AG04450 (cell line): ENCODE measurements around the gene PC. TPM values are rescaled to one million over a fixed set of nuclear protein-coding genes. Genes with fewer than 3 reads are reported as not detected.
"Not testable (repeated sequence)": the region's sequence is repeated elsewhere in the genome, so short reads cannot be mapped to it uniquely, and the experiment has no call there.

ENCODE experiments used
- CTCF ChIA-PET: fragments of 300-600, 350-600 bp; formaldehyde crosslinking; extraction: SDS; loops from one replicate; lab custom pipeline; 2022; ENCODE audit warnings: antibody characterized with exemption, inconsistent platforms; lab: Charles Lee
- POLR2A ChIA-PET: fragments of 350-600 bp; formaldehyde crosslinking; extraction: SDS; loops from one replicate; lab custom pipeline; 2021; ENCODE audit warnings: antibody characterized with exemption, inconsistent platforms; lab: Yijun Ruan, JAX
- DNase-seq: peaks from one replicate; pipeline ENCODE4 v3.0.0-alpha.2; 2011; ENCODE audit warnings: low read depth, low spot score
- H3K27ac ChIP-seq: one replicate; pipeline ENCODE4 v1.5.1; 2012; ENCODE audit warnings: low read depth, low read length, control low read depth
- H3K27me3 ChIP-seq: one replicate; pipeline ENCODE4 v1.6.0; 2012; ENCODE audit warnings: low read length; ENCODE audit not compliant: control insufficient read depth, insufficient read depth
- H3K4me3 ChIP-seq: 2 replicates; pipeline ENCODE4 v1.5.1; 2011; ENCODE audit warnings: mild to moderate bottlenecking, low read depth, low read length, control low read depth
- H3K9me3 ChIP-seq: 2 replicates; pipeline ENCODE4 v1.5.1; 2012; ENCODE audit warnings: low read length; ENCODE audit not compliant: control insufficient read depth, insufficient read depth
- polyA plus RNA-seq: library from polyadenylated mRNA; depleted of rRNA; stranded (reverse); fragments of >200 nt; gene quantifications from 2 replicates; pipeline ENCODE4 v1.2.3, GENCODE V29; 2011; rRNA removed
- small RNA-seq: library from RNA; depleted of rRNA; stranded (forward); fragments of <200 nt; gene quantifications from one replicate; pipeline ENCODE3, GENCODE V24; 2012; ENCODE audit warnings: low read depth; ENCODE audit not compliant: insufficient read length
- TF ChIP-seq, protein P1 (sequence below): IDR thresholded peaks from 2 replicates; pipeline ENCODE4 v1.5.1; 2011; ENCODE audit warnings: low read depth, low read length, control low read depth, inconsistent platforms

The PC gene
- polyA plus RNA-seq, 1 experiment: 12.1 TPM

DNA sequence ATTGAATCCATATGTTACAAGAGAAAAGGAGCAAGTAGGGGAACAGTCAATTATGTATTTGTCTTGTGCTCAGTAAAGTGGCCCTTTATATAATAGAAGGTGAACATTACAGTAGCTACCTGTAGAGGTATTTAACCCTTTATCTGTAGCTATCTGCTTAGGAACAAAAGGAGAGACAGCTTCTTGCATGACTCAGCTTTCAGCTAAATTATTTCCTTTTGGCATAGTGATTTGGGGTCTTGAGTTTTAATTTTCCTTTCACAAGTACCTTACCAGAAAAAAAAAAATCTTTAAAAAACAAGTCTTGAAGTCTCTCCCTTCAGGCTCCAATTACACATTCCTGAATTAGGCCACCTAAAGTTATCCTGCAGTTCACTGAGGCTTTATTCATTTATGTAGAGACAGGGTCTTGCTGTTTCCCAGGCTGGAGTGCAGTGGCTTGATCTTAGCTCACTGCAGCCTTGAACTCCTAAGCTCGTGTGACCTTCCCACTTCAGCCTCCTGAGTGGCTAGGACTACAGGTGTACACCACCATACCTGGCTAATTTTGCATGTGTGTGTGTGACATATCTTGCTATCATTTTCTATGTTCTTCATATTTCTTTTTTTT, 147.5 kb downstream of the PC start:
- CTCF ChIA-PET: interaction anchor here (0.7 kb wide), 1 partner anchor 284 kb away, joined by 4 read pairs; no protein-coding TSS in a partner anchor

DNA sequence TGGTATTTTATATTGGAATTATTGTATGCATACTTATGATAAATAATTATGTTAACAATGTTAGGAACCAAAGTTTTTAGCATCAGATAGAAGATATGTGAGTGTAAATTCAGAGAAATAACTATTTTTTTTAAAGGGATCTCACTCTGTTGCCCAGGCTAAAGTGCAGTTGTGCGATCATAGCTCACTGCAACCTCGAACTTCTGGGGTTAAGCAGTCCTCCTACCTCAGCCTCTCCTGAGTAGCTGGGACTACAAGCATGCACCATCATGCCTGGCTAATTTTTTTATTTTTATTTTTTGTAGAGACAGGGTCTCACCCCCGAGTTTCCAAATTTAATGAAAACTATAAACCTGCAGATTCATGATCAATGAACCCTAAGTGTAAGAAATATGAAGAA, 148.6 kb downstream of the PC start:
- no peak overlapping the region for H3K27ac ChIP-seq
- no peaks in the 10 kb centered on the region for H3K27me3 ChIP-seq
- H3K9me3 ChIP-seq: no peaks in the 10 kb centered on the region
- DNase-seq: no peak
- ChIA-PET CTCF (no interaction called here), POLR2A (no interaction called here)
- TF ChIP-seq, protein P1, sequence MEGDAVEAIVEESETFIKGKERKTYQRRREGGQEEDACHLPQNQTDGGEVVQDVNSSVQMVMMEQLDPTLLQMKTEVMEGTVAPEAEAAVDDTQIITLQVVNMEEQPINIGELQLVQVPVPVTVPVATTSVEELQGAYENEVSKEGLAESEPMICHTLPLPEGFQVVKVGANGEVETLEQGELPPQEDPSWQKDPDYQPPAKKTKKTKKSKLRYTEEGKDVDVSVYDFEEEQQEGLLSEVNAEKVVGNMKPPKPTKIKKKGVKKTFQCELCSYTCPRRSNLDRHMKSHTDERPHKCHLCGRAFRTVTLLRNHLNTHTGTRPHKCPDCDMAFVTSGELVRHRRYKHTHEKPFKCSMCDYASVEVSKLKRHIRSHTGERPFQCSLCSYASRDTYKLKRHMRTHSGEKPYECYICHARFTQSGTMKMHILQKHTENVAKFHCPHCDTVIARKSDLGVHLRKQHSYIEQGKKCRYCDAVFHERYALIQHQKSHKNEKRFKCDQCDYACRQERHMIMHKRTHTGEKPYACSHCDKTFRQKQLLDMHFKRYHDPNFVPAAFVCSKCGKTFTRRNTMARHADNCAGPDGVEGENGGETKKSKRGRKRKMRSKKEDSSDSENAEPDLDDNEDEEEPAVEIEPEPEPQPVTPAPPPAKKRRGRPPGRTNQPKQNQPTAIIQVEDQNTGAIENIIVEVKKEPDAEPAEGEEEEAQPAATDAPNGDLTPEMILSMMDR: no peak
- no peak overlapping the region for H3K4me3 ChIP-seq

More for the DNA sequence above, 147.5 kb downstream of the PC start:
- DNase-seq: no peak
- Histone ChIP-seq H3K4me3 (no peak overlapping the region), H3K27me3 (no peaks in the 10 kb centered on the region), H3K9me3 (no peaks in the 10 kb centered on the region), H3K27ac (no peak overlapping the region)
- TF ChIP-seq, protein P1: no peak
- POLR2A ChIA-PET: no interaction called here

DNA sequence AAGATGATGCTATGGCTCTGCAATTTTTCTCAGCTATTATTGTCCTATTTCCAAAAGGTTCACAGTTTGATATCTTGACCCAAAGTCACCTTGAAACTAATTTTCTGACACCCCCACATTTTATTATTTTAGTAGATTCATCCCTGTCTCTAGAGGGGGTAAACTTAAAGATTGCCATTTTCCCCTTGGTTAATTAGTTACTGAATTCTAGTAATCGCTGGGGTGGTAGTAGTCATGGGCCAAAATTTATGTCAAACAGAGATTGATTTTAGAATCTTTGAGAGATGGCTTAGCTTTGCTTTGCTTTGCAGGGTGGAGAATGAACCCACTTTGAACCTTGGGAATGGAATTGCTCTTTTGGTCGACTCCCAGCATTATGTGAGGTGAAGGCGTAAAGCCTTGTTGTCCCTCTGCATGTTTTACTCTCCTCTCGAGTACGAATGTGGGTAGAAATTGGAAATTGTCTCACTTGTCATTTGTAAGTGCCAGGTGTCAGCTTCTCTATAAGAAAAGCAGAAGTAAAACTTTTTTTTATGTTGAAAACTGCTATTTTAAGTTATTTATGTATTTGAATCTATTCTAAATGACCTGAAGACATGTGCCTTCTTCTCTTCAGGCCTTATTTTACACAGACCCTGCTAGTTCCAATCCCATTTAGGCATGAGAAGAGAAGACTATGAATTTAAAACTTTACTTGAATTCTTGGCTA, 157.3 kb downstream of the PC start:
- H3K4me3 ChIP-seq: no peak overlapping the region
- ChIA-PET CTCF (interaction anchor here (1.2 kb wide), 1 partner anchor 33 kb away, joined by 3 read pairs; no protein-coding TSS in a partner anchor), POLR2A (no interaction called here)
- no peak overlapping the region for H3K27ac ChIP-seq
- DNase-seq: no peak
- H3K27me3 ChIP-seq: no peaks in the 10 kb centered on the region
- no peaks in the 10 kb centered on the region for H3K9me3 ChIP-seq
- TF ChIP-seq, protein P1: no peak

DNA sequence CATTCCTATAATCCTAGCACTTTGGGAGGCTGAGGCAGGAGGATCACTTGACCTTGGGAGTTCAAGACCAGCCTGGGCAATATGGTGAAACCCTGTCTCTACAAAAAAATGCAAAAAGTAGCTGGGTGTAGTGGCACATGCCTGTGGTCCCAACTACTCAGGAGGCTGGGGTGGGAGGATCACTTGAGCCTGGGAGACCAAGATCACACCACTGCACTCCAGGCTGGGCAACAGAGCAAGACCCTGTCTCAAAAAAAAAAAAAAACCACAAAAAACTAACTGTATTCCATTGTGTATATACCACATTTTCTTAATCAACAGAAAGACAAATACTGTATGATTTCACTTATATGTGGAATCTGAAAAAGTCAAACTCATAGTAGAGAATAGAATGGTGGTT, 158.4 kb downstream of the PC start:
- ChIA-PET POLR2A (interaction anchor here (0.7 kb wide), 1 partner anchor 26 kb away, joined by 4 read pairs; no protein-coding TSS in a partner anchor), CTCF (interaction anchor here (1.2 kb wide), 1 partner anchor 34 kb away, joined by 3 read pairs; no protein-coding TSS in a partner anchor)
- H3K9me3 ChIP-seq, H3K27ac ChIP-seq, H3K4me3 ChIP-seq, DNase-seq, H3K27me3 ChIP-seq: not testable (repeated sequence)

Small RNA genes lying within 50 kb of the gene (small RNA-seq; reads per million reads assigned to genes)
- gene MIR3163 (not detected), gene RNU7-23P (not detected)

Other genes starting within 250 kb of the PC start
- gene SPTBN2, start 229.2 kb downstream of the PC start, polyA plus RNA-seq: 0.09 and 0.21 TPM in 2 replicates
- 9.2 and 11.4 TPM in 2 replicates for gene RCE1, start 114.9 kb downstream of the PC start, polyA plus RNA-seq
- 5.5 and 9.7 TPM in 2 replicates for gene LRFN4, start 101.3 kb downstream of the PC start, polyA plus RNA-seq
- not detected in 2 replicates for gene C11orf86, start 16.9 kb upstream of the PC start, polyA plus RNA-seq
- 0.30 and 0.41 TPM in 2 replicates for gene SYT12, start 64.8 kb upstream of the PC start, polyA plus RNA-seq
- gene RHOD, start 98.5 kb upstream of the PC start, polyA plus RNA-seq: 12.9 and 16.9 TPM in 2 replicates
- 52.2 and 53.0 TPM in 2 replicates for gene KDM2A, start 160.9 kb upstream of the PC start, polyA plus RNA-seq